COLO668 (cell line): ENCODE results near the gene FBXO17.
"Not testable (repeated sequence)": the region's sequence is repeated elsewhere in the genome, so short reads cannot be mapped to it uniquely, and the experiment has no call there.

Source experiments
- DNase-seq: peaks from one replicate; lab custom pipeline; 2025; ENCODE audit not compliant: unreplicated experiment; lab: John Stamatoyannopoulos, UW

FBXO17 gene, protein sequence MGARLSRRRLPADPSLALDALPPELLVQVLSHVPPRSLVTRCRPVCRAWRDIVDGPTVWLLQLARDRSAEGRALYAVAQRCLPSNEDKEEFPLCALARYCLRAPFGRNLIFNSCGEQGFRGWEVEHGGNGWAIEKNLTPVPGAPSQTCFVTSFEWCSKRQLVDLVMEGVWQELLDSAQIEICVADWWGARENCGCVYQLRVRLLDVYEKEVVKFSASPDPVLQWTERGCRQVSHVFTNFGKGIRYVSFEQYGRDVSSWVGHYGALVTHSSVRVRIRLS

DNA sequence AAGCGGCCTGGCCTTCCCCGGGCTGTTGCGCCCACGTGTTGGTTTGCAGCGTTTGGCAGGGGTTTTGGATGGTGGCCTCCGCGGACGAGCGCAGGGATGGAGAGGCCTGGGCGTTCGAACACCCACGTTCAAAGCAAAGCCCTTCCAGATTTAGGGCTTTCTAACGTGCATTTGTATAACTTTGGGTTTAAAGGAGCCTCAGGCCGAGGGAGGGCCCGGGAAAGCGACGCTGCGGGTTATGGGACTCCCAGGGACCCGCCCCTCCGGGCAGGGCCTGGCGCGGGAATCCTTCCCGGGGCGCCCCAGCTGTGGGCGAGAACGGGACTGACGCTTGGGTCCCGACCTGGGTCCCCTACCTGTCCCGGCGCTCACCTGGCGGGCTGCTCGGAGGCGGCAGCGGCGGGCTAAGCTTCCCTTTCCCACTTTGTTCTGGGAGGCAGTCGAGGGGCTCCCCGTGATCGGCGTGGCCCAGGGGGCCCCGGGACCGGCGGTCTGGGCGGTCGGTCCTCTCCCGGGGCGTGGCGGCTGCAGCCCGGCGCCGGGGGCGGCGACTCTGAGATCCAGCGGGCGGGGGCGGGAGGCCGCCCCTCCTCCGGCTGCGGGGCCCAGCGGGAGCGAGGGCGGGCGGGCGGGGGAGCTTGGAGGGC, at the start of gene FBXO17:
FBXO17 (minus strand) TSS at position 529 of the 647 bp plus-strand sequence. CDS start 25,423 bp downstream, outside the sequence.
- DNase-seq: no peak

DNA sequence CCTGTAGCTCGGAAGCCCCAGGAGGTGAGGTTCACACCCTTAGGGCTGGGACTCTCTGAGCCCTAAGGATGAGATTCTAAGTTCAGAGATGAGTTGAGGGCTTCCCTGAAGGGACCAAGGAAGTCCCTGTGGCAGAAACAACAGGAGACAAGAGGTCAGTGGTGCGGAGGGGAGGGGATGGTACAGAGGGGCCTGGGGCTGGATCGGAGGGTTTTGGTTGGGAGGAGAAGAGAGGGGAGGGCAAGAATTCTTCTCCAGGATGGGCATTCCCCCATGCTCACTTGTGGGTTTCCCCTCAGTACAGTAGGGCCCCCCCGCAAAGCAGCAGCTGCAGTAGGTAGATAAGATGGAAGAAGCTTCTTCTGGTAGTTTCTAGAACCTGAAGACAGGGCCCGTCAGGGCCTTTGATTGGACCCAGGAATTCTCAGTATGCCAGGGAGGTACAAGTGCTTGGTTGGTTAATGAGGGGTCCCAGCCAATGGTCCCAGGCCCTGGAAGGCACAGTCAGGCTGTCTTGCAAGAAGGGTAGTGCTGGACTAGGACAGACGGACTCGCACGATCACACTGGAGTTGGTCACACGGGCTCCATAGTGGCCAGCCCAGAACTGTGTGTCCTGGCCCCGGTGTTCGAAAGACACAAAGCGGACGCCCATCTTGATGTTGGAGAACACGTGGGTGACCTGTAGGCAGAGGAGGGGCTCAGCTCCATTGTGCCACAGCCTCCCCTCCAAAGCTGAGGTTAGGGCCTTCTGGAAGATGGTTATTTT, 49.5 kb upstream of the FBXO17 start:
- no peak for DNase-seq

DNA sequence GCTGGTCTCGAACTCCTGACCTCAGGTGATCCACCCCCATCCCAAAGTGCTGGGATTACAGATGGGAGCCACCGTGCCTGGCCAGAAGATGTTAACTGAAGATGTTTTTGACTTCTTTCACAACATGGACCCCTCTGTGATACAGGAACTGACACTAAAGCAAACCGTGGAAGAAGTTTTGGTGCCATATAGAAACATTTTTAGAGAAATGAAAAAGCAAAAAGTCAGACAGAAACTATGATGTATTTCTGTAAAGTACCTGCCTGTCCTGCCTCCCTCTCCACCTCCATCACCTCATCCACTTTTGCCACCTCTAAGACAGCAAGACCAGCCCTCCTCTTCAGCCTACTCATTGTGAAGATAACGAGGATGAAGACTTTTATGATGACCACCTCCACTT, 45.5 kb upstream of the FBXO17 start:
- no peak for DNase-seq

DNA sequence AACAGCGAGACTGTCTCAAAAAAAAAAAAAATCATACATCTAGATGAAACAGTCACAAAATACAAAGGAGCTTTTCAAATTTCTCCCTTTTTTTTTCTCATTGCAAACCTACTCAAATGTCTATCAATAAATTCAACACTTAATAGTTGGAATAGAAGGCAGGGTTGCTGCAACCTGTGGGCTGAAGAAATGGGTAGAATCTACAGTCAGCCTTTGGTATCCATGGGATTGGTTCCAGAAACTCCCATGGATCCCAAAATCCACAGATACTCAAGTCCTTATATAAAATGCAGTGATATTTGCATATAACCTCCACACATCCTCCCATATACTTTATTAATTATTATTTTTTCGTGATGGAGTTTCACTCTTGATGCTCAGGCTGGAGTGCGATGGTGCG, 42.1 kb upstream of the FBXO17 start:
- no peak for DNase-seq

DNA sequence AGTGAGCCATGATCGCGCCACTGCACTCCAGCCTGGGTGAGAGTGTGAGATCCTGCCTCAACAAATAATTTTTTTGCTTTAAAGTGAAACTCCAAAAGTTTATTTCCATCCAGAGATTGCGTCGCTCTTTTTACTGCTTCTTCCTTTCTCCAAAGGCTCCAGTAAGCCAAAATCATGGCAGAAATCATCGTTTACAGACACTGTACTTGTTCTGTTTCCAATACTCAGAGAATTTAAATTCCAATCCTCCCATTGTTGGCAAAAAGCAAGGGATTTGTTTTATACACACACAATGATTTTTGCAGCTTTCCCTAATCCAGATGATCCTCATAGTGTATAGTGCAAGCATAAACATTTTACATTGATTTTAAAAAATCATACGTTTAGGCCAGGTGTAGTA, 41.5 kb upstream of the FBXO17 start:
- DNase-seq: no peak

DNA sequence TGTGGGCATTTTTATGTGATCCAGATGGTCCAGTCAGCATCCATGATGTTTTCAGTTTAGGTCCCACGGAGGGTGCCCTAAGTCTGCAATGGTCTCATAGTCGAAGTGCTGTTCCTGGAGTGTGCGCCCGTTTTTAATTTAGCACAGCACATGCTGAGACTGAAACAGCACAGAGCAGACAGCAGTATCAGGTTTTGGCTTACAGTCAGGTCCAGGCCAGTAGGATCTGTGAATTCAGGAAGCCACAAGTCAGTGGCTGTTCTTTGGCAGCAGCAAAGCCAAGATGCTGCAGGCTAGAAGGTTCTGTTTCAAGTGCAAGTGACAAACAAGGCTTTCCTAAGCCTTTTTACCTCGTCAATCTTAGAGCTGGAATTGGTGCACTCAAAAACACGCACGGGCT, 38.5 kb upstream of the FBXO17 start:
- DNase-seq: no peak

DNA sequence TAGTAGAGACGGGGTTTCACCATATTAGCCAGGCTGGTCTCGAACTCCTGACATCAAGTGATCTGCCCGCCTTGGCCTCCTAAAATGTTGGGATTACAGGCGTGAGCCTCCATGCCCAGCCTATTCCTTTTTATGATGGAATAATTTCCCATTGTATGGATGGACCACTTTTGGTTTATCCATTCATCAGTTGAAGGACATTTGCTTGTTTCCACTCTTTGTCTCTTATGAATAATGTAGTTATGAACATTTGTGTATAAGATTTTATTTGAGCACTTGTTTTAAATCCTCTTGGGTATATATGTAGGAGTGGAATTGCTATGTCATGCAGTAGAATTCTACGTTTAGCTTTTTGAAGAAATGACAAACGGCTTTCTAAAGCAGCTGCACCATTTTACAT, 33.5 kb upstream of the FBXO17 start:
- no peak for DNase-seq

DNA sequence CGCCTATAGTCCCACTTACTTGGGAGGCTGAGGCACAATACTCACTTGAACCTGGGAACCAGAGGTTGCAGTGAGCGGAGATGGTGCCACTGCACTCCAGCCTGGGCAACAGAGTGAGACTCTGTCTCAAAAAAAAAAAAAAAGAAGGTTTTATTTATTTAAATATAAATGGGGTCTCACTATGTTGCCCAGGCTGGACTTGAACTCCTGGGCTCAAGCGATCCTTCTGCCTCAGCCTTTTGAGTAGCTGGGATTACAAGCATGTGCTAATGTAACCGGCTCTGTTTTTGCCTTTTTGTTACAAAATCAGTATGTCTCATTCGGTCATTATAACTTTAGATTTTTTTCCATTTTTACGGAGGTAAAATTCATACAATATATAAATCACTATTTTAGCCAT, 32.6 kb upstream of the FBXO17 start:
- no peak for DNase-seq

DNA sequence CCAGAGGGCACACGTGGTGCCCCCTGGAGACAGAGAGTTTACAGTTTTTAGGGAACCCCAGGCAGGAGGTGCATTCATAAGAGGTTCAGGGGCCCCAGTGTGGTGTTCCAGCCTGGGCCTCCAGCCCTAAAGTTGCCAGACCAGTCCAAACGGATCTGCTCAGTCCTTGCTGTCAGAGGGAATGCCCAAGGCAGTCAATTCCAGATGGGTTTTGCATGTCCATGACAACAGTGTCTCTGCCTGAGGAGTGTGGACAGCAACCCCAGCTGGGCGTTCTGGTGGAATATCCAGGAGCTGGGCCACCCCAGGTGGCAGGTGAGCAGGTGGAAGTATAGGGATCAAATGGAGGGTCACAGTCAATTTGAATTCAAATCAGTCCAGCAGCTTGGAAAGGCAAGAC, 31.6 kb upstream of the FBXO17 start:
- peak; percentile 6 for DNase-seq

DNA sequence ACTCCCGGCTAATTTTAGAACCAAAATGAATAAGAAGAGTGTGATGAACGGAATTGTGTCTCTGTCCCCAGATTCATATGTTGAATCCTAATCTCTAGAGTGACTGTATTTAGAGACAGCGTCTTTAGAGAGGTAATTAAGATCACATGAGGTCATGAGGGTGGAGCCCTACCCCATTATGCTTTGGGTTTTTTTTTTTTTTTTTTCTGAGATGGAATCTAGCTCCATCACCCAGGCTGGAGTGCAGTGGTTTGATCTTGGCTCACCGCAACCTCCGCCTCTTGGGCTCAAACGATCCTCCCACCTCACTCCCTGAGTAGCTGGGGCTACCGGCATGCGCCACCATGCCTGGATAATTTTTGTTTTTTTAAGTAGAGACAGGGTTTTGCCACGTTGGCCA, 28.9 kb upstream of the FBXO17 start:
- no peak for DNase-seq

DNA sequence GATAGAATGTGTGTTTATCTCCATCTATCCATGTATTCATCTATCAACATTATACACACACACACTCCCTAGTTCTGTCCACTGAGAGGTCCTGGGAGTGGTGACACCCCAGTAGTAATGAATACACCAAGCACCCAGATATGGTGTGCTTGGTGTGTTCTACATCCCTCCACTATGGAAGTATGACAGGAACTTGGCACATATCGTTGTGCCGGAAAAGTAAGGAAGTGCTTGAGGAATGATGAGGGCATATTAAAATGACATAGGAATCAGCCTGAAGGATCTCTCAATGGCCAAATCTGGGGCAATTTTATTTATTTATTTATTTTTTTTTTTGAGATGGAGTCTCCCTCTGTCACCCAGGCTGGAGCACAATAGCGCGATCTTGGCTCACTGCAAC, 28.3 kb upstream of the FBXO17 start:
- no peak for DNase-seq

DNA sequence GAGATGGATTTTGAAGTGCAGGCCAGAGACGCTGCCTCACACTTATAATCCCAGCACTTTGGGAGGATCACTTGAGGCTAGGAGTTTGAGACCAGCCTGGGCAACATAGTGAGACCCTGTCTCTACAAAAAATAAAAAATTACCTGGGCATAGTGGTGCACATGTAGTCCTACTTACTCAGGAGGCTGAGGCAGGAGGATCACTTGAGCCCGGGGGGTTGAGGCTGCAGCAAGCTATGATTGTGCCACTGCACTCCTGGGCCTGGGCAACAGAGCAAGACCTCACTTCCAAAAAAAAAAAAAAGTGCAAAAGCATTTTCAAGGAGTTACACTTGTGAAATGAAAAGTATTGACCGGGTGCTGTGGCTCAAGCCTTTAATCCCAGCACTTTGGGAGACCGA, 27.6 kb upstream of the FBXO17 start:
- no peak for DNase-seq

DNA sequence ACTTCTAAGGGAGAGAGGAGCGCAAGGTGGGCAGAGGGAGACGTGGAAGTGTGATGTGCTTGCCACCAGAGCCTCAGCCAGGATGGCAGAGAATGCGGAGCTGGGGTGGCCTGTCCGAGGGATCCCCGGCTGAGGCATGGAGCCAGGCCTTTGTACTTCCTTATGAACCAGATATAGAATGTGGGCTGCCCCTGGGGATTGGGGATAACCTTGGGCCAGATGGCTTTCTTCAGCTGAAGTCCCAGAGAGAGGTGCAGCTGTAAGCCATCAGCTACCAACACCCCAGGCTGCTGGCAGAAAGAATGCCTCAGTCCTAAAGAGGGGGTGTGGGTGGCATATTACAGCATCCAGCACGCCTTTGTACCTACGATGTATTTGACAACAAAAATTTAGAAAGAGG, 25.5 kb upstream of the FBXO17 start:
- DNase-seq: no peak

DNA sequence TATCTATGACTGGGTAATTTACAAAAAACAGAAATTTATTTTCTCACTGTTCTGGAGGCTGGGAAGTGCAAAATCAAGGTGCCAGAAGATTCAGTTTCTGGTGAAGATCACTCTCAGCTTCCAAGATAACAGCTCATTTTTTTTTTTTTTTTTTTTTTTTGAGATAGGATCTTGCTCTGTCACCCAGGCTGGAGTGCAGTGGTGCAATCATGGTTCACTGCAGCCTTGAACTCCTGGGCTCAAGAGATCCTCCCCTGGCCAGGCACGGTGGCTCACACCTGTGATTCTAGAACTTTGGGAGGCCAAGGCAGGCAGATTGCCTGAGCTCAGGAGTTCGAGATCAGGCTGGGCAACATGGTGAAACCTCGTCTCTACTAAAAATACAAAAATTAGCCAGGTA, 22.0 kb upstream of the FBXO17 start:
- DNase-seq: not testable (repeated sequence)

DNA sequence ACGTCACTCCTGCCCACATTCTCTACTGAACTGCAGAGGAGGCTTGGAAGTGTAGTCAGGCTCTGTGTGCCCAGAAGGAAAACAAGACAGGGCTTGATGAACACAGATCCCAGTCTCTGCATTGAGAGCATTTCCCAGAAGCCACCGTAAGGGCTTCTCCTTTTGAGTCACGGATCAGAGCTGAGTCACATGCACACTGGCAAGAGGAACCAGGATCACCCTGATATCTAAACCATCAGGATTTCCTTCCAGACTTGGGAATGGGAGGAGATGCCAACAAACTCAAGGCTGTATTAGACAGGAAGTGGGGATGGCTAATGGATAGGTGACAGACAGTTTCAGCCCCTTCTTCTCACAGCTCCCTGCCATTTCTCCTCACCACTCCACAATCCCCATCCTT, 17.7 kb upstream of the FBXO17 start:
- DNase-seq: no peak

DNA sequence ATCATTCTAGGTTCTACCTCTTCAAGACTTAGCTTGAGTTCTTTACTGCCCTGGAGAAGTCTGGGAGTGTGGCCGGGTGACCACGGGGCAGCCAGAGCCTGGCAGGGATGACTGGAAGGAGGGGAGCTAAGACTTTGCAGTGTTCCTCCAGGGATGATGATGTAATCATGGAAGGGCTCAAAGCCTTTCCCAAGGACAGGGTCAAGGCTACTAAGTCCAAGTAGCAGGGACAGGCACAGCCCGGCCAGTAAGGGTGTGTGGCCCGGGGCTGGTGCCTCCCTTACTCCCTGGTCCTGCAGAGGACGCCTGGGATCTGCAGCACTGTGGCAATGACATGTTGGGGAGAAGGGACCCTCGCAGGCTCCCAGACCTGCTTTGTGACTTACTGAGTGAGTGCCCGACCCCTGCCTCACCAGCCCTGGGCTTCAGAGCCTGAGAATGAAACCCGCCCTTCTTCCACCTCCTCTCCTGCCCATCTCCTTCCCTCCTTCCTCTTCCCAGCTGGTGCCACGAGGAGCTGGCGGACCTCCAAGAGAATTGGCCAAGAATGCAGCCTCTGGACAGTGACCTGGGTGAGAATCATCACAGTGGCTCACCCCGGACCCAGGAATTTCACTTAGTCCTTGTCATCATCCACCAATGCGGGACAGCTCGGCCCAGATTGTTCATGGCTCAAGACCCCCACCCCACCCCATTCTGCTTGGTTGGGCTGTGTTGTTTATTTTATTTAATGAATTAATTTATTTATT, 15.6 kb upstream of the FBXO17 start:
- DNase-seq: no peak

DNA sequence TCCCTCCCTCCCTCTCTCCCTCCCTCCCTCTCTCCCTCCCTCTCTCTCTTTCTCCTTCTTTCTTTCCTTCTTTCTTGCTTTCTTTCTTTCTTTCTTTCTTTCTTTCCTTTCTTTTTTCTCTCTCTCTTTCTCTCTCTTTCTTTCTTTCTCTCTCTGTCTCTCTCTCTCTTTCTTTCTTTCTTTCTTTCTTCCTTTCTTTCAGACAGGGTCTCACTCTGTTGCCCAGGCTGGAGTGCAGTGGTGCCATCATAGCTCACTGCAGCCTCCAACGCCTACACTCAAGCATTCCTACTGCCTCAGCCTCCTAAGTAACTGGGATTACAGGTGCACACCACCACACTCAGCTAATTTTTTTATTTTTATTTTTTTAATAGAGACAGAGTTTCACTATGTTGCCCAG, 14.1 kb upstream of the FBXO17 start:
- not testable (repeated sequence) for DNase-seq

DNA sequence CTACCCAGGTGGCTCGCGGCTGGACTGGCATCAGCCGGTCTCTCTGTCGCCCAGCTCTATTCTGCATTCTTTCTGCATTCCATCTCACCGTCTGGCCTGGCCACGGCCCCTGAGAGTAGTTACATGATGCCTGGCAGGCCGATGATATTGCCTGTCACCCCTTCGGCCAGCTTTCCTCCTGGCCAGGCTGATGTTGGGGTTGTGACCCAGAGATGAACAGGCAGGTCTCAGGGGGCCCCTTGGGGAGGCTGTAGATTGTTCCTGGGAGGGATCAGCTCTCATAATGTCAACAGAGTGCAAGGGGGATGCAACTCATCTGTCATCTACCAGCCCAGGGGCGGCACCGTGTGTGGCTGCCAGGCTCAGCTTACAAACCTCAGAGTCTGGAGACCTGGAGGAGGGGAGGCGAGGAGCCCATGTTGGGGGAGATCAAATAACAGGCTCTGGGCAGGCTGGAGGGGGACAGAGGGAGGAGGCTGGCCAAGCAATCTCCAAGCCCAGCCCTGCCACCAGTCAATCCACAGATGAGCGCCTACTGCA, 13.6 kb upstream of the FBXO17 start:
- no peak for DNase-seq

DNA sequence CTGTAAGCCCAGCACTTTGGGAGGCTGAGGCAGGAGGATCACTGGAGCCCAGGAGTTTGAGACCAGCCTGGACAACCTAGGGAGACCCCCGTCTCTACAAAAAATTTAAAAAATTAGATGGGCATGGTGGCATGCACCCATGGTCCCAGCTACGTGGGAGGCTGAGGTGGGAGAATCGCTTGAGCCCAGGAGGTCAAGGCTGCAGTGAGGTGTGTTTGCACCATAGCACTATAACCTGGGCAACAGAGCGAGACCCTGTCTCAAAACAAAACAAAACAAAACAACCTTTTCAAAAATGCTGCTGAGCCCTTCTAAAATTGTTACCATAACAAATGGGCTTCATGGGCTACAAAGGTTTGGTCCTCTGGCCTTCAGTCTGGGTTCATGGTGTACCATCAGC, 13.1 kb upstream of the FBXO17 start:
- DNase-seq: not testable (repeated sequence)

DNA sequence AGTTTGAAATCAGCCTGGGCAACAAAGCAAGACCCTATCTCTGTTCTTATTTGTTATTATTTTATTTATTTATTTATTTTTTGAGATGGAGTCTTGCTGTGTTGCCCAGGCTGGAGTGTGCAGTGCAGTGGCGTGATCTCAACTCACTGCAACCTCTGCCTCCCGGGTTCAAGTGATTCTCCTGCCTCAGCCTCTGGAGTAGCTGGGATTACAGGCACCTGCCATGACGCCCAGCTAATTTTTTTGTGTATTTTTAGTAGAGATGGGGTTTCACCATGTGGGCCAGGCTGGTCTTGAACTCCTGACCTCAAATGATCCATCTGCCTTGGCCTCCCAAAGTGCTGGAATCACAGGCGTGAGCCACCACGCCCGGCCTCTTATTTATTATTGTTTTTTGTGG, 12.2 kb upstream of the FBXO17 start:
- not testable (repeated sequence) for DNase-seq

DNA sequence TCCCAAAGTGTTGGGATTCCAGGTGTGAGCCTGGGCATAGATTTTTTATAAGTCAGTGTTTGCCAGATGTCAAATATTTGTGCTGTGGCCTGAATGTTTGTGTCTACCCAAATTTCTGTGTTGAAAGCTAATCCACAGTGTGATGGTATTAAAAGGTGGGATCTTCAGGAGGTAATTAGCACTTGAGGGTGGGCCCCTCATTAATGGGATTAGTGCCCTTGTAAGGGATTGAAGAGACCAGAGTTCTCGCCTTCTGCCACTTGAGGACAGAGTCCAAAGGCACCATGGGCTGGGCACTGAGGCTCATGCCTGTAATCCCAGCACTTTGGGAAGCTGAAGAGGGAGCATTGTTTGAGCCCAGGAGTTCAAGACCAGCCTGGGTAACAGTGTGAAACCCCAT, 9.7 kb upstream of the FBXO17 start:
- DNase-seq: no peak
